GM21529 (cell line): Measurements from ENCODE around the gene ANP32B.
A peak's percentile ranks its signal among the peaks of the same experiment; 100 is the strongest.
"Not testable (repeated sequence)": the region's sequence is repeated elsewhere in the genome, so short reads cannot be mapped to it uniquely, and the experiment has no call there.

ENCODE experiments used
- ATAC-seq: cut with Tn5 transposase; IDR thresholded peaks from one replicate; pipeline ENCODE4 v1.9.1; 2021; ENCODE audit not compliant: unreplicated experiment

ANP32B gene

GRCh38 chr9:97991818-97992217, 8.7 kb downstream of the ANP32B start:
- ATAC-seq = no peak

GRCh38 chr9:97992219-97992618, 9.1 kb downstream of the ANP32B start:
- no peak for ATAC-seq

DNA sequence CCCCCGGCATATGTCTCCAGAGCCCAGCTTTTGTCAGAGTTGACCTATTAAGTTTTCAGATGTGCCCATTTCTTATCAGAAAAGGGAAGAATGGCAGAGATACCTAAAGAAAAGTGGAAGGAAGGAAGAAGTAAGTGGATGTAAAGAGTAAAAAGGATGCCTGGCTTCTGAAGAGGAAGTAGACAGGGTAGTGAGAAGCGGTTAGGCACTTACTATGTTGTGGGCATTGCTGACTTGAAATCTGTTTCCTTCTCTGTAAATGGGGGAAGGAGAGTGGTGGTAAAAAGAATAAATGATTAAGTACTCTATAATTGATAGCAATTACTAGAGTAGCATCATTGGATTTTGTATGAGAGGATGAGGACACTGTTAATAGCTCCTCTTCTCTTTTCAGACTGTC, 9.9 kb downstream of the ANP32B start:
- ATAC-seq = no peak

GRCh38 chr9:97994703-97995102, 11.6 kb downstream of the ANP32B start:
- ATAC-seq = no peak

DNA sequence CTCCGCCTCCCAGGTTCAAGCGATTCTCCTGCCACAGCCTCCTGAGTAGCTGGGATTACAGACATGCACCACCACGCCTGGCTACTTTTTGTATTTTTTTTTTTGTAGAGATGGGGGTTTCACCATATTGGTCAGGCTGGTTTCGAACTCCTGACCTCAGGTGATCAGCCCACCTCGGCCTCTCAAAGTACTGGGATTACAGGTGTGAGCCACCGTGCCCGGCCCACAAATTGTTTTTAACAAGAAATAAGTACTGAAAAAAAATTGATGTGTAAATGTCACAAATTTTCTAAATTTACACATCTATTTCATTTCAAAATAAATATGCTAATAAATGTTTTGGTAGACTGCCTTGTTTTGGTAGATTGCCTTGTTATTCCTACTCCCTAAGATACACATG, 13.5 kb downstream of the ANP32B start:
- not testable (repeated sequence) for ATAC-seq

DNA sequence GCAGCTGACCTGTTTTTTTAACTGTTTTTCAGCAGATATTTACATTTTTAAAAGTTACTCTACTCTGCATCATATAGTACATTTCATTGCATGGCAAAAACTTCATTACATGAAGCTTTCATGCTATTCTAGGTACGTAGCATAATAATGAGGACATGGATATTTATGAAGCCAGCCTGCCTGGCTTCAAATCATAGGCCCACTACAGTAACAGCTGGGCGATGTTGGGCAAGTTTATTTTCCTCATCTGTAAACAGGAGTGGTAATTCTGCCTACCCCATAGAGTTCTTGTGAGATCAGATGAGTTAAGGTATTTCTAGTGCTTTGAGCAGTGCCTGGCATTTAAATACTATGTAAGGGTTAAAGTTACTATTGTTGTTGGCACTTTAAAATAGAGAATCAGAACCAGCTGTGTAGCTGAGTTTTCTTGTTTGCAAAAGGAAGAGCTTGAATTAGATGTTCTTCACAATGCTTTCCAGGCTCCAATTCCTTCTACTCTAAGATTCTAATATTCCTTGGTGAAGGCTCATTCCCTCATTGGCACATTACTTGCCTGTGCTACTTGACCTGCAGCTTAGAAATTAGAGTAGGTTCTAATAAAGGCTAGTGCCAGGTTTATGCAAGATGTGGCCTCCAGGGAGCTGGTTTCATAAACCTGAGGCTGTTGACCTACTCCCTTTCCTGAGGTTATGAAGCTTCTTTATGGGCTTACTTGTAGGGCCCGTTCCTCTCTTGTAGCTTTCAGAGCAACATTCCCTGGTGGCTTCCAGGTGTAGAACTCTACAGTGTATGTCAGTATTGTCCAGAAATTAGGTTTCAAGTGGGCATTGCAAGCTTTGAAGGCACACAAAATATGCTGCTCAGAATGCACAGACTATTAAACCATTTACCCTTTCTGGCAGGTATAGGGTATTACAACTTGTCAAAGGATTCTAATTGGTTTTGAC, 14.5 kb downstream of the ANP32B start:
- no peak for ATAC-seq

GRCh38 chr9:98002808-98003207, 19.7 kb downstream of the ANP32B start:
- no peak for ATAC-seq

DNA sequence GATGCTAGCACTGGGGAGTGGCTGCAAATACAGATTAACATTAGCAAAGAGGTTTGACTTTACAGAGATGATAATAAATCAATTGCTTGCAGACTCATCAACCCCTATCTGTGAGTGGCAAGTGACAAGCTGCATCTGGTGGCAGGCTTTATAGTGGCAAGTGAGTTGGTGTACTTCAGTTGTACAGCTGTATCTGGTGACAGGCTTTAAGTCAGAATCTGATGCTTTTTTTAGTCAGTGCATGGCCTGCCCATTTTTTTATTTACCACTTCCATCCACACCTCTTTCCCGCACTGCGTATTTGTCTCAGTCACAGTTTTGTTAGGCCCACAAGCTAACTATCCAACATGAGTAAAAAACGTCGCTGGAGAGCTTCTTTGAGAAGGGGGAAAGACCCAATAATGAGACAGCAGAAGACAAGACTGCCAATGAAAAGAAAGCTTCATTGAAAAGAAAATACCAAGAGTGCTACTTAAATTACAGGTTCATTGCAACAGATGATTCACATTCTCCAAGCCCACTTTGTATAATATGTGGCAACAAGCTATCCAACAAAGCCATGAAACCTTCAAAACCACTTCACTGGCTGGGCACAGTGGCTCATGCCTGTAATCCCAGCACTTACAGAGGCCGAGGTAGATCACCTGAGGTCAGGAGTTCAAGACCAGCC, 23.1 kb downstream of the ANP32B start:
- no peak for ATAC-seq

DNA sequence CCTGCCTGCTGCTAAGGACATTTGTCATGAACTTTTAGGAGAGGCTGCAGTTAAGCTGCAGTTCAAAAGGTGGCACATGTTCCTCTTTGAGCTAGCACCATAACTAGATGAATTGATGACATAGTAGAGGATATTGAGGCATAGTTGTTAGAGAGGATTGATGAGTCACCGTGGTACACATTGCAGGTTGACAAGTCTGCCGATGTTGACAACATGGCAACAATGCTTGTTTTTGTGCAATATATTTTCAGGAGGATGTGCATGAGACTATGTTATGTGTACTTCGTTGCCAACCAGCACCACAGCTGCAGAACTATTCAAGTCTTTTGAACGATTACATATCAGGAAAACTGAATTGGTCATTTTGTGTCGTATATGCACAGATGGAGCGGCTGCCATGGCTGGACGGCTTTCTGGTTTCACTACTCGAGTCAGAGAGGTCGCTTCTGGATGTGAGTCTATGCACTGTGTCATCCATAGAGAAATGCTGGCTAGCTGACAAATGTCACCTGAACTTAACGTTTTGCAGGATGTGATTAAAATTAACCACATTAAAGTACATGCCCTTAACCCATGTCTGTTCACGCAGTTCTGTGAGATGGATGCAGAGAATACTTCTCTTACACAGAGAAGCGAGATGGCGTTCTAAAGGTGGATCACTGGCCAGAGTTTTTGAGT, 24.2 kb downstream of the ANP32B start:
- no peak for ATAC-seq

DNA sequence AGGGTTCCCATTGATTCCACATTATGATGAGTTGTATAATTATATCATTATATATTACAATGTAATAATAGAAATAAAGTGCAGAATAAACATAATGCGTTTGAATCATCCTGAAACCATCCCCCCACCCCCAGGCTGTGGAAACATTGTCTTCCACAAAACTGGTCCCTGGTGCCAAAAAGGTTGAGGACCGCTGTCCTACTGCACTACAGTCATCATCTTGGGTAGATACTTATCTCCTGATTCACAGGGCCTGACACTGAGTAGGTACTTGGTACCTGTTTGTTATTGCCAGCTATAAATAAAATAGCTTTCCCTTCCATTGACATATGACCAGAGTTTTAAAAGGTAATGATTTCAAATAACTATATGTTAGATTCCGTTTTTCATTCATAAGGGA, 25.6 kb downstream of the ANP32B start:
- ATAC-seq = no peak

- ATAC-seq = no peak
Measured at GRCh38 chr9:98009437-98009836, 26.3 kb downstream of the ANP32B start.

GRCh38 chr9:98009936-98010335, 26.8 kb downstream of the ANP32B start:
- ATAC-seq = no peak

DNA sequence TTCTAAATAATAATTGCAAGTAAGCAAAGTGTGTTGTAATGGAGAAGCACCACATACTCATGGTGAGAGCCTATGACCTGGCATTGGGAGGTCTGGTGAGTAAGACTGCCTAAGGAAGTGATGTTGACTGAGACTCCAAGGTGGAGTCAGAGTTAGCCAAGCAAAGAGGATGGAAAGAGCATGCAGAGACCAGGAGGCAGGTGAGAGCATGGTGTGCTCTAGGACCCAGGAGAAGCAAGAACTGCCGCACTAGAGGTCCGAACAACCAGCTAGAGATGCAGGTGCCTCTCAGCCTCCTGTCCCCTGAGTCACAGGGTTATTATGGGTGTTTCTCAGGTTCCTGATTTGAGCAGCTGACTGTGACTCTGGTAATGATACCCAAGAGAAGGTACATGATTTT, 27.3 kb downstream of the ANP32B start:
- ATAC-seq = peak; percentile 97

- ATAC-seq = no peak
Measured at GRCh38 chr9:98011122-98011521, 28.0 kb downstream of the ANP32B start.

- ATAC-seq = no peak
Measured at GRCh38 chr9:98016137-98016680, 33.1 kb downstream of the ANP32B start.

DNA sequence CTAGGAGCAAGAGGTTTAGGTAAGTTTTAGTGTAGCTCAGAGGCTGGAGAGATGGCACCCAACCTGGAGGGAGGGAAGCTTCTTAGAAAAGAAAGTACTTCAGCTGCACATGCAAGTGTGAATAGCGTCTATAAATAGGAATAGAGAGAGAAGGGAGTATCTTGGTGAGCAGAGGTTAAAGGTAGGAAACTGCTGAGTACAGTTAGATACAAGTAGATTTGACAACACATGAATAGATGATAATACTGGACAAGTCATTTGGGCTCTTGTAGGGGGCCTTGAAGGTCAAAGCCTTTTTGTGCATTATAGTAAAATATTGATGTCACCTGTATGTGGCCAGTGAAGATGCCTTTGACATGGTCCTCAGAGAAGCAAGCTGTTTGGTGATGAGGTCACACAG, 34.2 kb downstream of the ANP32B start:
- no peak for ATAC-seq

- no peak for ATAC-seq
Measured at GRCh38 chr9:98018347-98018746, 35.2 kb downstream of the ANP32B start.

DNA sequence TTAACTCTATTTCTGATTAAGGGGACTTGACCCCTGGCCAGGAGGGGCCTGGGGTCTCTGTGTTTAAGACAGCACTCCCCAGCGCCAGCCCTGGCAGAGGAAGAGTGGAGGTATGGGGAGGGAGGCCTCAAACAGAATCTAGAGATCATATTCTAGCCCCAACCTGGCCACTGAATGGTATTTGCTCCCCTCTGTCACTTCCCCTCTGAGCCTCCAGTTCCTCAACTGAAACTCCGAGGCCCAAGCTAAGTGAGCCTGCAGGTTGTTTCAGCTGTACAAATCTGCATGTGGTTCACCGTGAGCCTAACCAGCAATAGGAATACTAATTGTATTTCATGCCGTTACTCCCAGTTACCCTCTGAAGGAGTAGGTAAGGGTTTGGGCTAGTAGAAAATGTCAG, 36.0 kb downstream of the ANP32B start:
- ATAC-seq = no peak

GRCh38 chr9:98019869-98020268, 36.7 kb downstream of the ANP32B start:
- not testable (repeated sequence) for ATAC-seq

GRCh38 chr9:98020476-98021145, 37.5 kb downstream of the ANP32B start:
- no peak for ATAC-seq
